Fibroblast of pulmonary artery (primary cell): Measurements from ENCODE around the gene HAGH.

ENCODE experiments used
- DNase-seq: peaks from one replicate; pipeline ENCODE4 v3.0.0-alpha.2; 2010; ENCODE audit warnings: low read depth
- H3K4me3 ChIP-seq: replicated peaks from 2 replicates; pipeline ENCODE4 v1.5.1; 2011; ENCODE audit warnings: low read depth, mild to moderate bottlenecking, control low read depth, low read length, moderate library complexity
- CTCF ChIP-seq: IDR thresholded peaks from 2 replicates; pipeline ENCODE4 v1.5.1; 2011; ENCODE audit warnings: mild to moderate bottlenecking, control low read depth, low read length, inconsistent platforms; ENCODE audit errors: missing control alignments

The HAGH gene

GRCh38 chr16:1781758-1782407, 44.7 kb downstream of the HAGH start:
- DNase-seq, result no peak
- TF ChIP-seq CTCF, result no peak
- peak overlapping the region; percentile 75 for H3K4me3 ChIP-seq

GRCh38 chr16:1781254-1781653, 45.4 kb downstream of the HAGH start:
- TF ChIP-seq CTCF, result no peak
- H3K4me3 ChIP-seq, result peak overlapping the region; percentile 75
- no peak for DNase-seq

GRCh38 chr16:1780677-1781072, 46.0 kb downstream of the HAGH start:
- no peak for DNase-seq
- no peak for TF ChIP-seq CTCF
- no peak overlapping the region for H3K4me3 ChIP-seq

- TF ChIP-seq CTCF, result no peak
- H3K4me3 ChIP-seq, result no peak overlapping the region
- no peak for DNase-seq
Measured at GRCh38 chr16:1779741-1780676, 46.6 kb downstream of the HAGH start.

- DNase-seq, result no peak
- no peak overlapping the region for H3K4me3 ChIP-seq
- TF ChIP-seq CTCF, result no peak
Measured at GRCh38 chr16:1779234-1779701, 47.4 kb downstream of the HAGH start.

GRCh38 chr16:1778200-1779179, 48.1 kb downstream of the HAGH start:
- H3K4me3 ChIP-seq, result no peak overlapping the region
- DNase-seq, result no peak
- TF ChIP-seq CTCF, result no peak
